K562 (cell line): ENCODE results near the gene HOXD9. TPM values are rescaled to one million over a fixed set of nuclear protein-coding genes. Genes with fewer than 3 reads are reported as not detected.

ENCODE experiments used
- ATAC-seq: fragments of 200-7000 bp; cut with Tn5 transposase; 3 replicates; pipeline ENCODE4 v1.9.1; 2020; ENCODE audit warnings: moderate library complexity
- BruUV-seq: library from RNA; stranded (reverse); fragments of 400-500 nt; replicated peaks from 2 replicates; lab custom pipeline; 2021; lab: Mats Ljungman, UMichigan
- CTCF ChIA-PET: fragments of 300-600 bp; formaldehyde crosslinking; extraction: SDS; loops from one replicate; lab custom pipeline; 2021; ENCODE audit warnings: low intra/inter-chr PET ratio; lab: Yijun Ruan, JAX
- POLR2A ChIA-PET: fragments of 300-600, 350-650 bp; sonication (Branson Sonifier 250); formaldehyde crosslinking; extraction: SDS; loops from one replicate; lab custom pipeline; 2021; ENCODE audit warnings: antibody characterized with exemption, inconsistent platforms; lab: Yijun Ruan, JAX
- DNase-seq, 4 experiments: peaks; one replicate each; pipeline versions ENCODE4 v3.0.0 to v3.0.0-alpha.2; 2011 to 2018; ENCODE audit warnings: low spot score in 3 of 4, mixed read lengths in 3 of 4; ENCODE audit errors: extremely low read depth in 1 of 4
- FAIRE-seq: peaks from 2 replicates; lab custom pipeline; 2011; peaks lifted over from hg19 to GRCh38; lab: Jason Lieb, UNC
- H2AFZ ChIP-seq: 2 replicates; pipeline ENCODE4 v1.6.0; 2011; ENCODE audit warnings: low read depth, low read length, control low read depth, inconsistent platforms
- H3K27ac ChIP-seq: fragments of 200-600 bp; 3 replicates; pipeline ENCODE4 v1.8.0; 2011; ENCODE audit warnings: low read depth, mild to moderate bottlenecking, control low read depth, inconsistent platforms, low read length, moderate library complexity, mixed read lengths; ENCODE audit errors: extremely low read depth
- H3K27me3 ChIP-seq, 2 experiments: fragments of 300-600 bp in 1 of 2; 2 replicates in 1 of 2; 3 replicates in 1 of 2; pipeline versions ENCODE4 v1.6.0 to v1.8.0; 2011; ENCODE audit warnings: inconsistent platforms in 2 of 2, low read length in 2 of 2, mild to moderate bottlenecking in 1 of 2, mixed read lengths in 1 of 2, moderate library complexity in 1 of 2; ENCODE audit not compliant: control insufficient read depth in 2 of 2, insufficient read depth in 2 of 2
- H3K36me3 ChIP-seq: fragments of 300-600 bp; 3 replicates; pipeline ENCODE4 v1.8.0; 2011; ENCODE audit warnings: mild to moderate bottlenecking, low read length, inconsistent platforms; ENCODE audit not compliant: control insufficient read depth, insufficient read depth
- H3K4me1 ChIP-seq, 2 experiments: fragments of 200-600 bp in 1 of 2; replicated peaks in 1 of 2; 2 replicates in 1 of 2; 3 replicates in 1 of 2; pipeline versions ENCODE4 v1.5.1 to v1.8.0; 2011; ENCODE audit warnings: inconsistent platforms in 2 of 2, low read length in 2 of 2, mild to moderate bottlenecking in 1 of 2, mixed read lengths in 1 of 2, moderate library complexity in 1 of 2; ENCODE audit not compliant: control insufficient read depth in 2 of 2, insufficient read depth in 2 of 2
- H3K4me2 ChIP-seq: 2 replicates; pipeline ENCODE4 v1.6.1; 2011; ENCODE audit warnings: low read length, control low read depth, inconsistent platforms, mixed read lengths; ENCODE audit not compliant: insufficient read depth
- H3K4me3 ChIP-seq: fragments of 200-600 bp; sonication (generic), shearing (Covaris generic); 2 replicates; pipeline ENCODE4 v1.5.1; 2016; ENCODE audit warnings: control low read depth, inconsistent platforms
- H3K79me2 ChIP-seq: fragments of 200-600 bp; 3 replicates; pipeline ENCODE4 v1.8.0; 2011; ENCODE audit warnings: low read length, inconsistent platforms; ENCODE audit not compliant: control insufficient read depth, insufficient read depth
- H3K9ac ChIP-seq, 2 experiments: 2 replicates each; pipeline versions ENCODE4 v1.6.0 to v1.6.1; 2011; ENCODE audit warnings: low read depth in 2 of 2, low read length in 2 of 2, control low read depth in 1 of 2, inconsistent platforms in 1 of 2, mild to moderate bottlenecking in 1 of 2, mixed read lengths in 1 of 2; ENCODE audit not compliant: insufficient read depth in 1 of 2
- H3K9me1 ChIP-seq: one replicate; pipeline ENCODE4 v1.6.0; 2011; ENCODE audit warnings: inconsistent platforms, mild to moderate bottlenecking, low read length, moderate library complexity; ENCODE audit not compliant: control insufficient read depth, insufficient read depth
- H3K9me3 ChIP-seq: replicated peaks from 2 replicates; pipeline ENCODE4 v1.5.1; 2011; ENCODE audit warnings: low read depth, low read length, inconsistent platforms; ENCODE audit not compliant: control insufficient read depth, insufficient read depth
- H4K20me1 ChIP-seq: replicated peaks from 2 replicates; pipeline ENCODE4 v1.6.1; 2011; ENCODE audit warnings: low read length, inconsistent platforms, mixed read lengths; ENCODE audit not compliant: control insufficient read depth, insufficient read depth
- HDAC8 ChIP-seq: fragments of 450-650 bp; IDR thresholded peaks from 2 replicates; pipeline ENCODE4 v1.6.1; 2016; ENCODE audit warnings: mild to moderate bottlenecking, missing genetic modification characterization, moderate library complexity, missing compliant biosample characterization
- HOXB6 ChIP-seq: fragments of 250-450 bp; sonication (Bioruptor Pico); IDR thresholded peaks from 2 replicates; pipeline ENCODE4 v1.5.1; 2022; ENCODE audit warnings: mild to moderate bottlenecking, borderline replicate concordance
- KAT2B ChIP-seq: IDR thresholded peaks from one replicate; pipeline ENCODE4 v1.6.1; 2012; ENCODE audit warnings: low read depth, mild to moderate bottlenecking, control low read depth, inconsistent platforms, low read length, moderate library complexity
- KAT8 ChIP-seq: fragments of 450-650 bp; IDR thresholded peaks from 2 replicates; pipeline ENCODE4 v1.6.1; 2016; ENCODE audit warnings: low read depth, mild to moderate bottlenecking
- KDM1A ChIP-seq, 2 experiments: fragments of 450-650 bp; IDR thresholded peaks; 2 replicates each; pipeline ENCODE4 v1.6.1; 2016; ENCODE audit warnings: mild to moderate bottlenecking in 2 of 2
- KLF10 ChIP-seq: fragments of 250-450 bp; sonication (Bioruptor Pico); IDR thresholded peaks from 2 replicates; pipeline ENCODE4 v1.6.1; 2021; ENCODE audit warnings: matching md5 sums
- MCM5 ChIP-seq: fragments of 450-650 bp; IDR thresholded peaks from 2 replicates; pipeline ENCODE4 v1.6.1; 2016; ENCODE audit warnings: low read depth
- MYC ChIP-seq, 2 experiments: fragments of 250-450 bp in 1 of 2; sonication (Bioruptor Pico) in 1 of 2; IDR thresholded peaks; 2 replicates each; pipeline versions ENCODE4 v1.5.1 to v1.6.1; 2012 to 2021; ENCODE audit warnings: low read depth in 2 of 2, borderline replicate concordance in 1 of 2, improper control_type of control experiment in 1 of 2, low read length in 1 of 2, mild to moderate bottlenecking in 1 of 2, moderate library complexity in 1 of 2
- PHF21A ChIP-seq: fragments of 450-650 bp; IDR thresholded peaks from 2 replicates; pipeline ENCODE4 v1.6.1; 2017; ENCODE audit warnings: low read depth, borderline replicate concordance
- RBM15 ChIP-seq: fragments of 200-400 bp; formaldehyde crosslinking; IDR thresholded peaks from 2 replicates; pipeline ENCODE4 v1.6.1; 2018; ENCODE audit warnings: mild to moderate bottlenecking, low read length, moderate library complexity; ENCODE audit not compliant: insufficient read depth
- TARDBP ChIP-seq: fragments of 450-650 bp; IDR thresholded peaks from 2 replicates; pipeline ENCODE4 v1.6.1; 2016
- TBL1XR1 ChIP-seq, 2 experiments: IDR thresholded peaks; 2 replicates each; pipeline ENCODE4 v1.6.1; 2012; ENCODE audit warnings: improper control_type of control experiment in 2 of 2, low read length in 2 of 2, mild to moderate bottlenecking in 1 of 2
- ZBTB43 ChIP-seq: sonication (generic); formaldehyde crosslinking; IDR thresholded peaks from 2 replicates; pipeline ENCODE4 v1.8.0; 2023; ENCODE audit warnings: mild to moderate bottlenecking, missing genetic modification reagents
- ZNF12 ChIP-seq: sonication (generic); formaldehyde crosslinking; IDR thresholded peaks from 2 replicates; pipeline ENCODE4 v1.4.0; 2020; ENCODE audit warnings: mild to moderate bottlenecking, missing genetic modification reagents
- ZNF766 ChIP-seq: fragments of 200-800 bp; sonication (Bioruptor generic); conservative IDR thresholded peaks from 2 replicates; pipeline ENCODE4 v1.6.1; 2016; ENCODE audit warnings: missing genetic modification characterization, missing compliant biosample characterization
- WGBS: fragments of 100-300 bp; shearing (Covaris generic); methylation state at CpG from one replicate; pipeline ENCODE4 v1.1.6; 2016; ENCODE audit warnings: low coverage, mixed read lengths; ENCODE audit not compliant: insufficient coverage; ENCODE audit errors: missing lambda C conversion rate; 5-methylcytosine and 5-hydroxymethylcytosine counted together
- in situ Hi-C: fragments of 300-500 bp; cut with MboI; formaldehyde crosslinking; loops from 4 replicates; pipeline ENCODE4 v1.15.0; 2018; ENCODE audit warnings: inconsistent platforms, mixed read lengths
- intact Hi-C: fragments of 100-400 bp; cut with micrococcal nuclease; formaldehyde crosslinking; loops from 2 replicates; pipeline ENCODE4 v1.14.2; 2022
- polyA plus RNA-seq, 8 experiments: library from polyadenylated mRNA; depleted of rRNA in 4 of 8; stranded (reverse) in 5 of 8; unstranded in 3 of 8; fragments of >200 nt; fragmentation: Nextera tagmentation in 2 of 8; fragmentation: Illumina TruSeq in 1 of 8; extraction: Ambion mirVana in 2 of 8; extraction: Trizol in 1 of 8; gene quantifications; 2 replicates each; pipeline versions ENCODE4 v1.2.1 to v1.2.3, GENCODE V29; 2011 to 2014; ENCODE audit warnings: inconsistent platforms in 1 of 8, missing spikeins in 1 of 8
- total RNA-seq, 7 experiments: library from RNA; depleted of rRNA in 6 of 7; stranded (reverse); fragments of >200 nt in 6 of 7; fragmentation: Illumina TruSeq in 2 of 7; extraction: Trizol in 2 of 7; gene quantifications; 2 replicates each; pipeline versions ENCODE4 v1.2.1 to v1.2.3, GENCODE V29; 2011 to 2021; ENCODE audit warnings: low replicate concordance in 1 of 7
- TF ChIP-seq, protein P1 (sequence below): sonication (generic); formaldehyde crosslinking; IDR thresholded peaks from 2 replicates; pipeline ENCODE4 v1.8.1; 2023; ENCODE audit warnings: missing genetic modification reagents, mild to moderate bottlenecking, borderline replicate concordance
- TF ChIP-seq, protein P2 (sequence below): fragments of 450-650 bp; IDR thresholded peaks from 2 replicates; pipeline ENCODE4 v1.6.1; 2018; ENCODE audit warnings: mild to moderate bottlenecking, low read depth; ENCODE audit not compliant: partially characterized antibody

The HOXD9 gene
- total and polyA plus RNA-seq, 9 of the 15 experiments (the other 6 are each of a cell fraction or from before 2014, with no cell fraction given), result not detected

GRCh38 chr2:176093898-176094249 is 28.6 kb upstream of the HOXD9 start:
- no peak overlapping the region for H3K4me3 ChIP-seq
- H2AFZ ChIP-seq, result no peak overlapping the region
- no peaks in the 10 kb centered on the region for H3K9me1 ChIP-seq
- H3K36me3 ChIP-seq, result no peaks in the 10 kb centered on the region
- no peaks in the 10 kb centered on the region for H3K79me2 ChIP-seq
- in situ Hi-C loops (loop anchor here (25.0 kb wide), 1 partner anchor 1057 kb away; no protein-coding TSS in a partner anchor), intact Hi-C loops (no loop called here)
- no peak overlapping the region for H3K4me2 ChIP-seq
- peaks cover 11% of the 10 kb centered on the region; the same call in 1 of the 2 replicates for H4K20me1 ChIP-seq
- H3K27ac ChIP-seq, result no peak overlapping the region
- ChIA-PET POLR2A (no interaction called here), CTCF (no interaction called here)
- H3K9me3 ChIP-seq, result no peaks in the 10 kb centered on the region
- no TSS peak for BruUV-seq
- H3K27me3 ChIP-seq, result peaks cover 65 to 75% of the 10 kb centered on the region in 2 experiments
- H3K4me1 ChIP-seq, result peaks cover 8 to 24% of the 10 kb centered on the region in 2 experiments
- FAIRE-seq (no peak), ATAC-seq (no peak), DNase-seq (no peak)
- H3K9ac ChIP-seq, result no peak overlapping the region
- WGBS, result 9% methylated on average over 8 of the region's 8 CpGs
- TF ChIP-seq MYC (IDR thresholded peaks at IDR 0.05; ENCODE audit: low read depth, low read length) (no peak), MYC (CRISPR knock-in tag; IDR thresholded peaks at IDR 0.05; ENCODE audit: borderline replicate concordance, low read depth) (no peak), ZNF12 (no peak), KAT8 (no peak), KDM1A (IDR thresholded peaks at IDR 0.05) (no peak), ZNF766 (CRISPR knock-in tag) (no peak), HDAC8 (tag) (no peak), ZBTB43 (CRISPR knock-in tag) (no peak), TBL1XR1 (IDR thresholded peaks at IDR 0.05; ENCODE audit: low read length in 2 of 2) (no peak), KAT2B (no peak), RBM15 (no peak), PHF21A (no peak), MCM5 (no peak), HOXB6 (CRISPR knock-in tag) (no peak), KLF10 (CRISPR knock-in tag) (no peak), TARDBP (no peak)
- TF ChIP-seq, protein P1, sequence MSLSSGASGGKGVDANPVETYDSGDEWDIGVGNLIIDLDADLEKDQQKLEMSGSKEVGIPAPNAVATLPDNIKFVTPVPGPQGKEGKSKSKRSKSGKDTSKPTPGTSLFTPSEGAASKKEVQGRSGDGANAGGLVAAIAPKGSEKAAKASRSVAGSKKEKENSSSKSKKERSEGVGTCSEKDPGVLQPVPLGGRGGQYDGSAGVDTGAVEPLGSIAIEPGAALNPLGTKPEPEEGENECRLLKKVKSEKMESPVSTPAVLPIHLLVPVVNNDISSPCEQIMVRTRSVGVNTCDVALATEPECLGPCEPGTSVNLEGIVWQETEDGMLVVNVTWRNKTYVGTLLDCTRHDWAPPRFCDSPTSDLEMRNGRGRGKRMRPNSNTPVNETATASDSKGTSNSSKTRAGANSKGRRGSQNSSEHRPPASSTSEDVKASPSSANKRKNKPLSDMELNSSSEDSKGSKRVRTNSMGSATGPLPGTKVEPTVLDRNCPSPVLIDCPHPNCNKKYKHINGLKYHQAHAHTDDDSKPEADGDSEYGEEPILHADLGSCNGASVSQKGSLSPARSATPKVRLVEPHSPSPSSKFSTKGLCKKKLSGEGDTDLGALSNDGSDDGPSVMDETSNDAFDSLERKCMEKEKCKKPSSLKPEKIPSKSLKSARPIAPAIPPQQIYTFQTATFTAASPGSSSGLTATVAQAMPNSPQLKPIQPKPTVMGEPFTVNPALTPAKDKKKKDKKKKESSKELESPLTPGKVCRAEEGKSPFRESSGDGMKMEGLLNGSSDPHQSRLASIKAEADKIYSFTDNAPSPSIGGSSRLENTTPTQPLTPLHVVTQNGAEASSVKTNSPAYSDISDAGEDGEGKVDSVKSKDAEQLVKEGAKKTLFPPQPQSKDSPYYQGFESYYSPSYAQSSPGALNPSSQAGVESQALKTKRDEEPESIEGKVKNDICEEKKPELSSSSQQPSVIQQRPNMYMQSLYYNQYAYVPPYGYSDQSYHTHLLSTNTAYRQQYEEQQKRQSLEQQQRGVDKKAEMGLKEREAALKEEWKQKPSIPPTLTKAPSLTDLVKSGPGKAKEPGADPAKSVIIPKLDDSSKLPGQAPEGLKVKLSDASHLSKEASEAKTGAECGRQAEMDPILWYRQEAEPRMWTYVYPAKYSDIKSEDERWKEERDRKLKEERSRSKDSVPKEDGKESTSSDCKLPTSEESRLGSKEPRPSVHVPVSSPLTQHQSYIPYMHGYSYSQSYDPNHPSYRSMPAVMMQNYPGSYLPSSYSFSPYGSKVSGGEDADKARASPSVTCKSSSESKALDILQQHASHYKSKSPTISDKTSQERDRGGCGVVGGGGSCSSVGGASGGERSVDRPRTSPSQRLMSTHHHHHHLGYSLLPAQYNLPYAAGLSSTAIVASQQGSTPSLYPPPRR (CRISPR knock-in tag), result no peak
- TF ChIP-seq, protein P2, sequence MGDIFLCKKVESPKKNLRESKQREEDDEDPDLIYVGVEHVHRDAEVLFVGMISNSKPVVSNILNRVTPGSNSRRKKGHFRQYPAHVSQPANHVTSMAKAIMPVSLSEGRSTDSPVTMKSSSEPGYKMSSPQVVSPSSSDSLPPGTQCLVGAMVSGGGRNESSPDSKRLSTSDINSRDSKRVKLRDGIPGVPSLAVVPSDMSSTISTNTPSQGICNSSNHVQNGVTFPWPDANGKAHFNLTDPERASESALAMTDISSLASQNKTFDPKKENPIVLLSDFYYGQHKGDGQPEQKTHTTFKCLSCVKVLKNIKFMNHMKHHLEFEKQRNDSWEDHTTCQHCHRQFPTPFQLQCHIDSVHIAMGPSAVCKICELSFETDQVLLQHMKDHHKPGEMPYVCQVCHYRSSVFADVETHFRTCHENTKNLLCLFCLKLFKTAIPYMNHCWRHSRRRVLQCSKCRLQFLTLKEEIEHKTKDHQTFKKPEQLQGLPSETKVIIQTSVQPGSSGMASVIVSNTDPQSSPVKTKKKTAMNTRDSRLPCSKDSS, result no peak
